Loucy (cell line): ENCODE data around the gene OR13A1.
"Not testable (repeated sequence)": the region's sequence is repeated elsewhere in the genome, so short reads cannot be mapped to it uniquely, and the experiment has no call there.

Source experiments
- EZH2phosphoT487 ChIP-seq: fragments of 200-600 bp; IDR thresholded peaks from 2 replicates; pipeline ENCODE4 v1.6.1; 2018; ENCODE audit warnings: antibody characterized with exemption, mild to moderate bottlenecking, moderate library complexity, borderline replicate concordance
- TF ChIP-seq, protein P1 (sequence below): fragments of 200-600 bp; sonication (generic); conservative IDR thresholded peaks from 2 replicates; pipeline ENCODE4 v1.5.1; 2014; ENCODE audit warnings: mild to moderate bottlenecking, antibody characterized with exemption, low read length

DNA sequence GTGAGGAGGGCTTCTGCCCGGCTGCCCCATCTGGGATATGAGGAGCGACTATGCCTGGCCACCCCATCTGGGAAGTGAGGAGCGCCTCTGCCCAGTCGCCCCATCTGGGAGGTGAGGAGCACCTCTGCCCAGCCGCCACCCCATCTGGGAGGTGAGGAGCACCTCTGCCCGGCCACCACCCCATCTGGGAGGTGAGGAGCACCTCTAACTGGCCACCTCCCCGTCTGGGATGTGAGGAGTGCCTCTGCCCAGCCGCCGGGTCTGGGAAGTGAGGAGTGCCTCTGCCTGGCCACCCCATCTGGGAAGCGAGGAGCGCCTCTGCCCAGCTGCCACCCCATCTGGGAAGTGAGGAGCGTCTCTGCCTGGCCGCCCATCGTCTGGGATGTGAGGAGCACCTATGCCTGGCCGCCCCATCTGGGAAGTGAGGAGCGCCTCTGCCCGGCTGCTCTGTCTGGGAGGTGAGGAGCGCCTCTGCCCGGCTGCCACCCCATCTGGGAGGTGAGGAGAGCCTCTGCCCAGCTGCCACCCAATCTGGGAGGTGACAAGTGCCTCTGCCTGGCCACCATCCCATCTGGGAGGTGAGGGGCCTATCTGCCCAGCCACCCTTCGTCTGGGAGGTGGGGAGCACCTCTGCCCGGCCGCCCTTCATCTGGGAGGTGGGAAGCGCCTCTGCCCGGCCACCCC lies 31.4 kb upstream of the OR13A1 start:
- TF ChIP-seq, protein P1, sequence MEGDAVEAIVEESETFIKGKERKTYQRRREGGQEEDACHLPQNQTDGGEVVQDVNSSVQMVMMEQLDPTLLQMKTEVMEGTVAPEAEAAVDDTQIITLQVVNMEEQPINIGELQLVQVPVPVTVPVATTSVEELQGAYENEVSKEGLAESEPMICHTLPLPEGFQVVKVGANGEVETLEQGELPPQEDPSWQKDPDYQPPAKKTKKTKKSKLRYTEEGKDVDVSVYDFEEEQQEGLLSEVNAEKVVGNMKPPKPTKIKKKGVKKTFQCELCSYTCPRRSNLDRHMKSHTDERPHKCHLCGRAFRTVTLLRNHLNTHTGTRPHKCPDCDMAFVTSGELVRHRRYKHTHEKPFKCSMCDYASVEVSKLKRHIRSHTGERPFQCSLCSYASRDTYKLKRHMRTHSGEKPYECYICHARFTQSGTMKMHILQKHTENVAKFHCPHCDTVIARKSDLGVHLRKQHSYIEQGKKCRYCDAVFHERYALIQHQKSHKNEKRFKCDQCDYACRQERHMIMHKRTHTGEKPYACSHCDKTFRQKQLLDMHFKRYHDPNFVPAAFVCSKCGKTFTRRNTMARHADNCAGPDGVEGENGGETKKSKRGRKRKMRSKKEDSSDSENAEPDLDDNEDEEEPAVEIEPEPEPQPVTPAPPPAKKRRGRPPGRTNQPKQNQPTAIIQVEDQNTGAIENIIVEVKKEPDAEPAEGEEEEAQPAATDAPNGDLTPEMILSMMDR, result not testable (repeated sequence)
- TF ChIP-seq EZH2phosphoT487, result not testable (repeated sequence)
